PFSK-1 (cell line): ENCODE measurements around the gene MAPK1.

ENCODE experiments used
- FOXP2 ChIP-seq: optimal IDR thresholded peaks from 2 replicates; pipeline ENCODE3; 2011; ENCODE audit warnings: borderline replicate concordance, control low read depth, inconsistent platforms; ENCODE audit not compliant: insufficient read depth; ENCODE audit errors: extremely low read length, extremely low read depth
- POLR2AphosphoS5 ChIP-seq: IDR thresholded peaks from 2 replicates; pipeline ENCODE4 v1.6.1; 2012; ENCODE audit warnings: low read depth, mild to moderate bottlenecking, control low read depth, low read length, moderate library complexity
- REST ChIP-seq, 2 experiments: IDR thresholded peaks; 2 replicates each; pipeline versions ENCODE4 v1.6.1 to v1.8.0; 2011 to 2012; ENCODE audit warnings: low read depth in 2 of 2, low read length in 2 of 2, control low read depth in 1 of 2, inconsistent platforms in 1 of 2, mild to moderate bottlenecking in 1 of 2, moderate library complexity in 1 of 2; ENCODE audit not compliant: insufficient read depth in 1 of 2
- SIN3A ChIP-seq: IDR thresholded peaks from 2 replicates; pipeline ENCODE4 v1.6.1; 2012; ENCODE audit warnings: mild to moderate bottlenecking, low read length, moderate library complexity, borderline replicate concordance; ENCODE audit not compliant: insufficient read depth
- TAF1 ChIP-seq: IDR thresholded peaks from 2 replicates; pipeline ENCODE4 v1.6.1; 2012; ENCODE audit warnings: low read length, control low read depth, borderline replicate concordance; ENCODE audit not compliant: insufficient read depth

GRCh38 chr22:21745948-21746347 is 121.5 kb downstream of the MAPK1 start:
- TF ChIP-seq REST (IDR thresholded peaks at IDR 0.05; ENCODE audit: insufficient read depth in 1 of 2, low read depth in 2 of 2, low read length in 2 of 2), result no peak
- TF ChIP-seq TAF1, result no peak
- TF ChIP-seq POLR2AphosphoS5, result no peak
- no peak for TF ChIP-seq SIN3A
- no peak for TF ChIP-seq FOXP2
